Spinal cord (tissue), 10 donors: ENCODE data around the gene PSMB11. TPM values are rescaled to one million over a fixed set of nuclear protein-coding genes. Genes with fewer than 3 reads are reported as not detected.

Experiments
- DNase-seq, 6 donors: peaks; one replicate each; pipeline versions ENCODE4 v3.0.0 to v3.0.0-alpha.2; 2013 to 2015; ENCODE audit warnings: low spot score in 6 of 6, low read depth in 4 of 6
- H3K27ac ChIP-seq: one replicate; pipeline ENCODE4 v1.5.1; 2013; ENCODE audit warnings: low read depth, low read length, control low read depth
- H3K27me3 ChIP-seq: one replicate; pipeline ENCODE4 v1.6.1; 2013; ENCODE audit warnings: low read length; ENCODE audit not compliant: control insufficient read depth, insufficient read depth
- H3K36me3 ChIP-seq: one replicate; pipeline ENCODE4 v1.6.1; 2013; ENCODE audit warnings: low read length; ENCODE audit not compliant: control insufficient read depth, insufficient read depth
- H3K4me1 ChIP-seq: one replicate; pipeline ENCODE4 v1.6.1; 2013; ENCODE audit warnings: low read length; ENCODE audit not compliant: control insufficient read depth, insufficient read depth
- H3K4me3 ChIP-seq: one replicate; pipeline ENCODE4 v1.5.1; 2013; ENCODE audit warnings: low read depth, low read length, control low read depth
- H3K9me3 ChIP-seq: one replicate; pipeline ENCODE4 v1.6.1; 2013; ENCODE audit warnings: low read length; ENCODE audit not compliant: control insufficient read depth, insufficient read depth
- whole genome bisulfite sequencing: methylation state at CpG from one replicate; pipeline ENCODE4 v1.1.5; 2013; ENCODE audit warnings: missing lambda C conversion rate; ENCODE audit not compliant: insufficient coverage; 5-methylcytosine and 5-hydroxymethylcytosine counted together
- polyA plus RNA-seq, 2 donors: library from polyadenylated mRNA; unstranded; fragments of 120-200 nt; gene quantifications; one replicate each; pipeline ENCODE4 v1.2.1, GENCODE V29; 2013; ENCODE audit not compliant: insufficient read length in 2 of 2
- total RNA-seq, 2 donors: library from RNA; depleted of rRNA in 1 of 2; stranded (reverse); fragments of 120-200 nt in 1 of 2; fragments of >200 nt in 1 of 2; gene quantifications; one replicate each; pipeline versions ENCODE4 v1.2.3 to v1.2.4, GENCODE V29; 2013 to 2014
- donor health status: healthy.

Gene PSMB11
- total and polyA plus RNA-seq, 4 donors, result not detected

- peak within 1 kb of the TSS; percentile 90 for H3K27ac ChIP-seq
- H3K4me3 ChIP-seq, result peak within 1 kb of the TSS; percentile 69
- H3K27me3 ChIP-seq, result no peaks in the 10 kb centered on the region
- H3K4me1 ChIP-seq, result peaks cover 47% of the 10 kb centered on the region
- peak in 3 of 6 donors; percentile 74 to 92 (median 92) for DNase-seq
- WGBS, result under 1% methylated on average over 72 of the region's 73 CpGs
- no peaks in the 10 kb centered on the region for H3K9me3 ChIP-seq
- peaks cover 68% of the 10 kb centered on the region for H3K36me3 ChIP-seq
These were observed 15.1 kb downstream of the PSMB11 start, which contains the start of gene CDH24 for GRCh38 chr14:23056956-23057756. CDH24 (minus strand) TSS chr14:23057520; CDS start chr14:23055733, 1,787 bp downstream.

- H3K4me3 ChIP-seq, result peak overlapping the region; percentile 69
- H3K9me3 ChIP-seq, result no peaks in the 10 kb centered on the region
- DNase-seq, result peak; percentile 80 to 97 (median 86)
- H3K36me3 ChIP-seq, result peaks cover 69% of the 10 kb centered on the region
- WGBS, result 0% methylated on average over 48 of the region's 51 CpGs
- H3K27ac ChIP-seq, result peak overlapping the region; percentile 90
- H3K27me3 ChIP-seq, result no peaks in the 10 kb centered on the region
- peaks cover 43% of the 10 kb centered on the region for H3K4me1 ChIP-seq
These were observed 16.0 kb downstream of the PSMB11 start for GRCh38 chr14:23057757-23058653.

- no peak for DNase-seq
- H3K4me3 ChIP-seq, result no peak overlapping the region
- H3K27ac ChIP-seq, result peak overlapping the region; percentile 90
- H3K27me3 ChIP-seq, result no peaks in the 10 kb centered on the region
- no peaks in the 10 kb centered on the region for H3K9me3 ChIP-seq
- peaks cover 43% of the 10 kb centered on the region for H3K4me1 ChIP-seq
- 86% methylated on average over 25 of the region's 32 CpGs for WGBS
- peaks cover 67% of the 10 kb centered on the region for H3K36me3 ChIP-seq
These were observed 16.9 kb downstream of the PSMB11 start for GRCh38 chr14:23058654-23059504.

- Histone ChIP-seq H3K27me3 (no peaks in the 10 kb centered on the region), H3K4me3 (no peak overlapping the region), H3K36me3 (peaks cover 70% of the 10 kb centered on the region), H3K4me1 (peaks cover 28% of the 10 kb centered on the region), H3K27ac (no peak overlapping the region), H3K9me3 (no peaks in the 10 kb centered on the region)
- DNase-seq, result no peak
- 87% methylated on average over 11 of the region's 17 CpGs for WGBS
These were observed 18.7 kb downstream of the PSMB11 start for GRCh38 chr14:23060536-23061260.

GRCh38 chr14:23062002-23062401 is 20.0 kb downstream of the PSMB11 start:
- Histone ChIP-seq H3K27ac (no peak overlapping the region), H3K27me3 (no peaks in the 10 kb centered on the region), H3K4me1 (peaks cover 15% of the 10 kb centered on the region), H3K36me3 (peaks cover 83% of the 10 kb centered on the region), H3K9me3 (no peaks in the 10 kb centered on the region), H3K4me3 (no peak overlapping the region)
- 50% methylated on average over 2 of the region's 4 CpGs for WGBS
- DNase-seq, result peak in 1 of 6 donors; percentile 50

- Histone ChIP-seq H3K9me3 (no peaks in the 10 kb centered on the region), H3K4me3 (no peak overlapping the region), H3K27me3 (no peaks in the 10 kb centered on the region), H3K36me3 (peaks cover 97% of the 10 kb centered on the region), H3K27ac (no peak overlapping the region), H3K4me1 (peaks cover 16% of the 10 kb centered on the region)
- WGBS, result 98% methylated on average over 5 of the region's 5 CpGs
- no peak for DNase-seq
These were observed 21.6 kb downstream of the PSMB11 start for GRCh38 chr14:23063601-23064000.

- H3K36me3 ChIP-seq, result peaks cover 71% of the 10 kb centered on the region
- H3K27me3 ChIP-seq, result no peaks in the 10 kb centered on the region
- peaks cover 19% of the 10 kb centered on the region for H3K4me1 ChIP-seq
- no peak for DNase-seq
- 82% methylated on average over 2 of the region's 3 CpGs for WGBS
- no peaks in the 10 kb centered on the region for H3K9me3 ChIP-seq
- H3K4me3 ChIP-seq, result no peak overlapping the region
- no peak overlapping the region for H3K27ac ChIP-seq
These were observed 24.4 kb downstream of the PSMB11 start for GRCh38 chr14:23066368-23066767.

- no peaks in the 10 kb centered on the region for H3K9me3 ChIP-seq
- H3K27me3 ChIP-seq, result no peaks in the 10 kb centered on the region
- H3K4me1 ChIP-seq, result peaks cover 25% of the 10 kb centered on the region
- H3K36me3 ChIP-seq, result peaks cover 64% of the 10 kb centered on the region
- no peak overlapping the region for H3K4me3 ChIP-seq
- no peak for DNase-seq
- no peak overlapping the region for H3K27ac ChIP-seq
- 90% methylated on average over 5 of the region's 23 CpGs for WGBS
These were observed 25.1 kb downstream of the PSMB11 start for GRCh38 chr14:23066855-23067744.
